IMR-90 (cell line): ENCODE measurements around the gene CFAP58. TPM values are rescaled to one million over a fixed set of nuclear protein-coding genes. Genes with fewer than 3 reads are reported as not detected.
A peak's percentile ranks its signal among the peaks of the same experiment; 100 is the strongest.

Source experiments
- ATAC-seq: fragments of 200-7000 bp; cut with Tn5 transposase; 2 replicates; pipeline ENCODE4 v1.9.1; 2020; ENCODE audit warnings: low read depth, mild to moderate bottlenecking, moderate library complexity
- BruUV-seq: library from RNA; stranded (reverse); fragments of 400-500 nt; replicated peaks from 2 replicates; lab custom pipeline; 2021; lab: Mats Ljungman, UMichigan
- CTCF ChIA-PET: fragments of 300-600 bp; formaldehyde crosslinking; extraction: SDS; loops from one replicate; lab custom pipeline; 2021; ENCODE audit warnings: antibody characterized with exemption; lab: Yijun Ruan, JAX
- POLR2A ChIA-PET: fragments of 300-600 bp; sonication (Branson Sonifier 250); formaldehyde crosslinking; loops from one replicate; lab custom pipeline; 2022; ENCODE audit warnings: antibody characterized with exemption; ENCODE audit not compliant: unreplicated experiment; lab: Charles Lee
- DNase-seq: peaks from one replicate; pipeline ENCODE4 v3.0.0; 2013
- H2AFZ ChIP-seq: replicated peaks from 2 replicates; pipeline ENCODE3; 2013; ENCODE audit warnings: low read length, mild to moderate bottlenecking; ENCODE audit not compliant: poor library complexity
- H2AK5ac ChIP-seq: 2 replicates; pipeline ENCODE4 v1.6.1; 2013; ENCODE audit warnings: low read depth, low read length, inconsistent platforms
- H2AK9ac ChIP-seq: replicated peaks from 2 replicates; pipeline ENCODE3; 2013; ENCODE audit warnings: mild to moderate bottlenecking, low read depth, low read length, moderate library complexity; ENCODE audit not compliant: poor library complexity
- H2BK120ac ChIP-seq: 2 replicates; pipeline ENCODE4 v1.6.1; 2013; ENCODE audit warnings: low read depth, low read length, inconsistent platforms
- H2BK15ac ChIP-seq: 3 replicates; pipeline ENCODE4 v1.6.1; 2013; ENCODE audit warnings: low read depth, low read length, inconsistent platforms
- H2BK20ac ChIP-seq: 2 replicates; pipeline ENCODE4 v1.6.1; 2013; ENCODE audit warnings: low read depth, mild to moderate bottlenecking, inconsistent platforms, low read length, moderate library complexity
- H2BK5ac ChIP-seq: 2 replicates; pipeline ENCODE4 v1.6.1; 2013; ENCODE audit warnings: mild to moderate bottlenecking, low read depth, low read length, inconsistent platforms; ENCODE audit not compliant: poor library complexity, severe bottlenecking
- H3K14ac ChIP-seq: replicated peaks from 2 replicates; pipeline ENCODE4 v1.6.1; 2013; ENCODE audit warnings: low read depth, low read length, inconsistent platforms
- H3K18ac ChIP-seq: 2 replicates; pipeline ENCODE4 v1.6.1; 2013; ENCODE audit warnings: low read depth, low read length, control low read depth
- H3K23ac ChIP-seq: 2 replicates; pipeline ENCODE4 v1.6.1; 2013; ENCODE audit warnings: low read depth, low read length, inconsistent platforms
- H3K27ac ChIP-seq: 2 replicates; pipeline ENCODE4 v1.5.1; 2013; ENCODE audit warnings: mild to moderate bottlenecking, control low read depth, low read length; ENCODE audit not compliant: insufficient read depth
- H3K27me3 ChIP-seq: 2 replicates; pipeline ENCODE4 v1.6.1; 2013; ENCODE audit warnings: low read length; ENCODE audit not compliant: control insufficient read depth, insufficient read depth
- H3K36me3 ChIP-seq: 2 replicates; pipeline ENCODE4 v1.6.1; 2013; ENCODE audit warnings: low read length, mixed read lengths; ENCODE audit not compliant: control insufficient read depth, insufficient read depth
- H3K4ac ChIP-seq: 2 replicates; pipeline ENCODE4 v1.6.1; 2013; ENCODE audit warnings: low read depth, low read length, inconsistent platforms
- H3K4me1 ChIP-seq: 2 replicates; pipeline ENCODE4 v1.6.1; 2013; ENCODE audit warnings: low read length, mixed read lengths; ENCODE audit not compliant: control insufficient read depth, insufficient read depth
- H3K4me2 ChIP-seq: 2 replicates; pipeline ENCODE4 v1.6.1; 2013; ENCODE audit warnings: low read depth, mild to moderate bottlenecking, control low read depth, low read length, moderate library complexity
- H3K4me3 ChIP-seq: 2 replicates; pipeline ENCODE4 v1.5.1; 2013; ENCODE audit warnings: low read depth, mild to moderate bottlenecking, control low read depth, low read length, moderate library complexity; ENCODE audit not compliant: insufficient read depth
- H3K56ac ChIP-seq: 2 replicates; pipeline ENCODE4 v1.6.1; 2013; ENCODE audit warnings: low read length, inconsistent platforms; ENCODE audit not compliant: insufficient read depth; ENCODE audit errors: extremely low read depth
- H3K79me1 ChIP-seq, 2 experiments: 2 replicates each; pipeline ENCODE4 v1.6.1; 2013; ENCODE audit warnings: low read length in 2 of 2, inconsistent platforms in 1 of 2, low read depth in 1 of 2
- H3K9ac ChIP-seq: 2 replicates; pipeline ENCODE4 v1.6.1; 2013; ENCODE audit warnings: low read depth, low read length, control low read depth
- H3K9me1 ChIP-seq: 2 replicates; pipeline ENCODE4 v1.6.1; 2013; ENCODE audit warnings: low read length, inconsistent platforms; ENCODE audit not compliant: insufficient read depth
- H3K9me3 ChIP-seq: 2 replicates; pipeline ENCODE4 v1.6.1; 2013; ENCODE audit warnings: low read length; ENCODE audit not compliant: control insufficient read depth, insufficient read depth
- H4K20me1 ChIP-seq: 2 replicates; pipeline ENCODE4 v1.6.1; 2013; ENCODE audit warnings: low read length, inconsistent platforms; ENCODE audit not compliant: insufficient read depth
- H4K5ac ChIP-seq: 2 replicates; pipeline ENCODE4 v1.6.1; 2013; ENCODE audit warnings: mild to moderate bottlenecking, low read depth, low read length, control low read depth
- H4K8ac ChIP-seq, 2 experiments: 2 replicates each; pipeline ENCODE4 v1.6.1; 2013; ENCODE audit warnings: low read depth in 2 of 2, low read length in 2 of 2, control low read depth in 1 of 2, inconsistent platforms in 1 of 2
- H4K91ac ChIP-seq: 2 replicates; pipeline ENCODE4 v1.6.1; 2013; ENCODE audit warnings: low read depth, low read length, inconsistent platforms; ENCODE audit not compliant: insufficient read depth
- BHLHE40 ChIP-seq: fragments of 150-350 bp; IDR thresholded peaks from 2 replicates; pipeline ENCODE4 v1.6.1; 2016; ENCODE audit warnings: mild to moderate bottlenecking, low read depth, low read length
- CEBPB ChIP-seq: IDR thresholded peaks from 2 replicates; pipeline ENCODE4 v1.6.1; 2012; ENCODE audit warnings: low read depth, low read length, improper control_type of control experiment
- CHD1 ChIP-seq: IDR thresholded peaks from 2 replicates; pipeline ENCODE4 v1.6.1; 2012; ENCODE audit warnings: low read depth, low read length, improper control_type of control experiment
- CTCF ChIP-seq: conservative IDR thresholded peaks from 2 replicates; pipeline ENCODE4 v1.5.1; 2012; ENCODE audit warnings: mild to moderate bottlenecking, low read depth, low read length, improper control_type of control experiment
- ELK1 ChIP-seq: fragments of 150-350 bp; IDR thresholded peaks from 2 replicates; pipeline ENCODE4 v1.6.1; 2016; ENCODE audit warnings: low read depth, mild to moderate bottlenecking, low read length, moderate library complexity, borderline replicate concordance
- FOS ChIP-seq: fragments of 150-350 bp; IDR thresholded peaks from 2 replicates; pipeline ENCODE4 v1.6.1; 2016; ENCODE audit warnings: low read depth, low read length
- MAFK ChIP-seq: IDR thresholded peaks from 2 replicates; pipeline ENCODE4 v1.6.1; 2012; ENCODE audit warnings: low read depth, low read length, improper control_type of control experiment
- MAZ ChIP-seq: IDR thresholded peaks from 2 replicates; pipeline ENCODE4 v1.6.1; 2012; ENCODE audit warnings: low read depth, mild to moderate bottlenecking, low read length, improper control_type of control experiment, moderate library complexity, borderline replicate concordance
- MXI1 ChIP-seq: IDR thresholded peaks from 2 replicates; pipeline ENCODE4 v1.6.1; 2012; ENCODE audit warnings: low read depth, mild to moderate bottlenecking, low read length, moderate library complexity, borderline replicate concordance
- NFE2L2 ChIP-seq: fragments of 150-350 bp; IDR thresholded peaks from 2 replicates; pipeline ENCODE4 v1.6.1; 2016; ENCODE audit warnings: low read depth, mild to moderate bottlenecking, low read length
- POLR2A ChIP-seq: IDR thresholded peaks from 2 replicates; pipeline ENCODE4 v1.6.1; 2012; ENCODE audit warnings: mild to moderate bottlenecking, low read depth, low read length
- RAD21 ChIP-seq: IDR thresholded peaks from 2 replicates; pipeline ENCODE4 v1.6.1; 2012; ENCODE audit warnings: low read length, improper control_type of control experiment
- RCOR1 ChIP-seq: IDR thresholded peaks from 2 replicates; pipeline ENCODE4 v1.6.1; 2012; ENCODE audit warnings: mild to moderate bottlenecking, low read length, improper control_type of control experiment; ENCODE audit not compliant: insufficient replicate concordance
- RFX5 ChIP-seq: IDR thresholded peaks from 2 replicates; pipeline ENCODE4 v1.8.0; 2012; ENCODE audit warnings: low read depth, mild to moderate bottlenecking, low read length, moderate library complexity
- SMC3 ChIP-seq: fragments of 150-350 bp; IDR thresholded peaks from 2 replicates; pipeline ENCODE4 v1.6.1; 2016; ENCODE audit warnings: low read depth, mild to moderate bottlenecking, antibody characterized with exemption, low read length, moderate library complexity
- USF2 ChIP-seq: fragments of 150-350 bp; IDR thresholded peaks from 2 replicates; pipeline ENCODE4 v1.6.1; 2017; ENCODE audit warnings: mild to moderate bottlenecking, antibody characterized with exemption, low read length, low read depth
- WGBS, 2 experiments: methylation state at CpG; one replicate each; pipeline versions ENCODE4 v1.1.5 to v1.1.7; 2013; ENCODE audit warnings: missing lambda C conversion rate in 2 of 2; ENCODE audit not compliant: insufficient read length in 1 of 2; ENCODE audit errors: extremely low coverage in 2 of 2; 5-methylcytosine and 5-hydroxymethylcytosine counted together
- dilution Hi-C: fragments of 300-500 bp; cut with HindIII; formaldehyde crosslinking; loops from one replicate; pipeline ENCODE4 v1.14.3; 2018; ENCODE audit warnings: low sequenced_read_pairs; ENCODE audit not compliant: unreplicated experiment
- in situ Hi-C: fragments of 300-500 bp; cut with MboI; formaldehyde crosslinking; loops from 3 replicates; pipeline ENCODE4 v1.14.3; 2019; ENCODE audit warnings: low sequenced_read_pairs, inconsistent platforms, mixed read lengths
- intact Hi-C: fragments of 100-400 bp; cut with micrococcal nuclease; formaldehyde crosslinking; loops from 2 replicates; pipeline ENCODE4 v1.10.0; 2022
- polyA plus RNA-seq, 3 experiments: library from polyadenylated mRNA; depleted of rRNA; stranded (reverse); fragments of >200 nt; gene quantifications; 2 replicates each; pipeline ENCODE4 v1.2.3, GENCODE V29; 2012; ENCODE audit warnings: low replicate concordance in 1 of 3
- total RNA-seq: library from RNA; depleted of rRNA; stranded (reverse); fragments of >200 nt; gene quantifications from 2 replicates; pipeline ENCODE4 v1.2.3, GENCODE V29; 2012

The CFAP58 gene
- total and polyA plus RNA-seq, 2 of the 4 experiments (the other 2 are of a cell fraction), result 0.36 to 0.72 TPM

GRCh38 chr10:104324221-104324686 lies 29.4 kb upstream of the CFAP58 start:
- no peak overlapping the region; the same call in 1 of the 2 replicates for H2AK5ac ChIP-seq
- BruUV-seq, result no TSS peak
- H3K18ac ChIP-seq, result no peak overlapping the region
- no peak overlapping the region for H3K27ac ChIP-seq
- H4K20me1 ChIP-seq, result peaks cover 99% of the 10 kb centered on the region
- dilution Hi-C loops, result no loop called here
- WGBS, 2 experiments, result 100% methylated on average over 1 of the region's 9 CpGs; no CpG with 5 or more reads in 1 of the 2 experiments
- H4K91ac ChIP-seq, result no peak overlapping the region
- H2BK20ac ChIP-seq, result no peak overlapping the region
- DNase-seq, result no peak
- peak overlapping the region; percentile 1; the same call in 1 of the 2 replicates for H3K14ac ChIP-seq
- no peak overlapping the region for H2BK15ac ChIP-seq
- no peaks in the 10 kb centered on the region; the same call in 1 of the 2 replicates for H3K36me3 ChIP-seq
- no peak overlapping the region for H2BK5ac ChIP-seq
- no peak for TF ChIP-seq RCOR1
- TF ChIP-seq RAD21, result no peak
- TF ChIP-seq RFX5, result no peak
- no peak for TF ChIP-seq CHD1
- no peak for TF ChIP-seq NFE2L2
- no peak for TF ChIP-seq CEBPB
- TF ChIP-seq MAZ, result no peak
- no peak for TF ChIP-seq MAFK
- TF ChIP-seq SMC3, result no peak
- TF ChIP-seq ELK1, result no peak
- TF ChIP-seq BHLHE40, result no peak
- no peak for TF ChIP-seq USF2
- TF ChIP-seq FOS, result no peak
- no peak for TF ChIP-seq MXI1
- no peak for TF ChIP-seq POLR2A
- no peak for TF ChIP-seq CTCF
- no peak overlapping the region for H2BK120ac ChIP-seq
- H3K56ac ChIP-seq, result no peak overlapping the region
- no peak overlapping the region for H3K4me2 ChIP-seq
- no peak overlapping the region for H3K4ac ChIP-seq
- no peaks in the 10 kb centered on the region for H3K27me3 ChIP-seq
- H3K4me3 ChIP-seq, result no peak overlapping the region
- ChIA-PET CTCF (no interaction called here), POLR2A (no interaction called here)
- peaks cover 4 to 90% of the 10 kb centered on the region in 2 experiments; a peak in 2 of 4 replicates for H3K79me1 ChIP-seq
- ATAC-seq, result no peak
- in situ Hi-C loops, result no loop called here
- intact Hi-C loops, result no loop called here
- peak overlapping the region; percentile 53; the same call in 1 of the 2 replicates for H3K23ac ChIP-seq
- no peak overlapping the region for H2AK9ac ChIP-seq
- peaks cover 60% of the 10 kb centered on the region for H3K9me1 ChIP-seq
- H4K8ac ChIP-seq, result no peak overlapping the region
- H4K5ac ChIP-seq, result no peak overlapping the region
- H2AFZ ChIP-seq, result no peak overlapping the region
- H3K9ac ChIP-seq, result no peak overlapping the region
- H3K9me3 ChIP-seq, result no peaks in the 10 kb centered on the region
- peaks cover 46% of the 10 kb centered on the region for H3K4me1 ChIP-seq
